ENCODE results near the gene EPS8L3.
"Not testable (repeated sequence)": the region's sequence is repeated elsewhere in the genome, so short reads cannot be mapped to it uniquely, and the experiment has no call there.

EPS8L3 gene

GRCh38 chr1:109704173-109704572 lies 59.5 kb downstream of the EPS8L3 start:
- no peak for DNase-seq (ENCODE audit: insufficient read length, low spot score)
- no peak for TF ChIP-seq CTCF (IDR thresholded peaks at IDR 0.05; ENCODE audit: insufficient read depth, missing control alignments)
- no peak for FAIRE-seq

GRCh38 chr1:109702940-109703339 lies 60.8 kb downstream of the EPS8L3 start:
- not testable (repeated sequence) for DNase-seq (ENCODE audit: insufficient read length, low spot score); FAIRE-seq

All from D721Med (cell line).